H9 (cell line): ENCODE results near the gene KIRREL3. TPM values are rescaled to one million over a fixed set of nuclear protein-coding genes. Genes with fewer than 3 reads are reported as not detected.

Experiments used
- DNase-seq: peaks from one replicate; pipeline ENCODE4 v3.0.0-alpha.2; 2017
- H2AFZ ChIP-seq: one replicate; pipeline ENCODE4 v1.6.1; 2013; ENCODE audit warnings: mild to moderate bottlenecking, low read length, control low read depth, moderate library complexity
- H2AK5ac ChIP-seq: 2 replicates; pipeline ENCODE4 v1.6.1; 2013; ENCODE audit warnings: low read length, control low read depth, mixed read lengths; ENCODE audit not compliant: insufficient read length
- H2BK120ac ChIP-seq: one replicate; pipeline ENCODE4 v1.6.1; 2013; ENCODE audit warnings: low read depth, mild to moderate bottlenecking, low read length, control low read depth, inconsistent platforms; ENCODE audit not compliant: poor library complexity, severe bottlenecking
- H2BK12ac ChIP-seq: 2 replicates; pipeline ENCODE4 v1.6.1; 2013; ENCODE audit warnings: low read length, control low read depth, mixed read lengths, low read depth; ENCODE audit not compliant: insufficient read length
- H2BK15ac ChIP-seq: 2 replicates; pipeline ENCODE4 v1.6.1; 2013; ENCODE audit warnings: low read depth, low read length, control low read depth
- H2BK20ac ChIP-seq: one replicate; pipeline ENCODE4 v1.6.1; 2013; ENCODE audit warnings: low read depth, mild to moderate bottlenecking, low read length, control low read depth, inconsistent platforms; ENCODE audit not compliant: poor library complexity, severe bottlenecking
- H2BK5ac ChIP-seq: 2 replicates; pipeline ENCODE4 v1.6.1; 2013; ENCODE audit warnings: low read length, control low read depth, mixed read lengths; ENCODE audit not compliant: insufficient read length
- H3K14ac ChIP-seq: 2 replicates; pipeline ENCODE4 v1.6.1; 2013; ENCODE audit warnings: low read length, control low read depth; ENCODE audit not compliant: insufficient read depth
- H3K18ac ChIP-seq: 2 replicates; pipeline ENCODE4 v1.6.1; 2013; ENCODE audit warnings: low read depth, mild to moderate bottlenecking, mixed read lengths, low read length, control low read depth; ENCODE audit not compliant: insufficient read length
- H3K23ac ChIP-seq: 2 replicates; pipeline ENCODE4 v1.6.1; 2013; ENCODE audit warnings: low read length, control low read depth, mixed read lengths, low read depth; ENCODE audit not compliant: insufficient read length
- H3K23me2 ChIP-seq: 2 replicates; pipeline ENCODE4 v1.6.1; 2013; ENCODE audit warnings: low read depth, mild to moderate bottlenecking, mixed read lengths, low read length, control low read depth; ENCODE audit not compliant: insufficient read length, poor library complexity, severe bottlenecking
- H3K27ac ChIP-seq: 2 replicates; pipeline ENCODE4 v1.5.1; 2013; ENCODE audit warnings: low read length, control low read depth, mixed read lengths, low read depth; ENCODE audit not compliant: insufficient read length
- H3K27me3 ChIP-seq: 2 replicates; pipeline ENCODE4 v1.6.1; 2013; ENCODE audit warnings: low read length, control low read depth, inconsistent platforms; ENCODE audit not compliant: insufficient read depth
- H3K4ac ChIP-seq: 2 replicates; pipeline ENCODE4 v1.6.1; 2013; ENCODE audit warnings: low read depth, mild to moderate bottlenecking, control low read depth, inconsistent platforms, low read length, moderate library complexity
- H3K4me1 ChIP-seq: 2 replicates; pipeline ENCODE4 v1.6.1; 2013; ENCODE audit warnings: low read length, control low read depth, inconsistent platforms; ENCODE audit not compliant: insufficient read depth
- H3K4me2 ChIP-seq: 2 replicates; pipeline ENCODE4 v1.6.1; 2013; ENCODE audit warnings: low read length, control low read depth, mixed read lengths; ENCODE audit not compliant: insufficient read length, insufficient read depth
- H3K56ac ChIP-seq: 2 replicates; pipeline ENCODE4 v1.6.1; 2013; ENCODE audit warnings: low read depth, mild to moderate bottlenecking, mixed read lengths, low read length, control low read depth; ENCODE audit not compliant: insufficient read length
- H3K79me1 ChIP-seq: 2 replicates; pipeline ENCODE4 v1.6.1; 2013; ENCODE audit warnings: low read depth, mild to moderate bottlenecking, moderate library complexity, low read length, control low read depth, inconsistent platforms; ENCODE audit not compliant: insufficient read depth, poor library complexity, severe bottlenecking
- H3K79me2 ChIP-seq: 2 replicates; pipeline ENCODE4 v1.6.1; 2013; ENCODE audit warnings: low read length, control low read depth, inconsistent platforms; ENCODE audit not compliant: insufficient read depth
- H3K9ac ChIP-seq: 2 replicates; pipeline ENCODE4 v1.6.1; 2013; ENCODE audit warnings: low read length, control low read depth, mixed read lengths; ENCODE audit not compliant: insufficient read length; ENCODE audit errors: extremely low read depth
- H3K9me3 ChIP-seq: one replicate; pipeline ENCODE4 v1.6.1; 2013; ENCODE audit warnings: low read depth, low read length, inconsistent platforms; ENCODE audit not compliant: control insufficient read depth
- H3T11ph ChIP-seq: one replicate; pipeline ENCODE4 v1.6.1; 2013; ENCODE audit warnings: mild to moderate bottlenecking, low read length, control low read depth, inconsistent platforms
- H4K20me1 ChIP-seq: one replicate; pipeline ENCODE4 v1.6.1; 2013; ENCODE audit not compliant: control insufficient read depth, insufficient read length, insufficient read depth
- H4K5ac ChIP-seq: 2 replicates; pipeline ENCODE4 v1.6.1; 2013; ENCODE audit warnings: low read depth, mild to moderate bottlenecking, mixed read lengths, low read length, control low read depth; ENCODE audit not compliant: insufficient read length
- H4K8ac ChIP-seq: replicated peaks from 2 replicates; pipeline ENCODE4 v1.6.1; 2013; ENCODE audit warnings: low read length, control low read depth, mixed read lengths, low read depth; ENCODE audit not compliant: insufficient read length
- H4K91ac ChIP-seq: 2 replicates; pipeline ENCODE4 v1.6.1; 2013; ENCODE audit warnings: low read depth, mild to moderate bottlenecking, moderate library complexity, mixed read lengths, low read length, control low read depth; ENCODE audit not compliant: insufficient read length
- H3K27ac Mint-ChIP-seq, 3 experiments: 2 replicates in 2 of 3; 3 replicates in 1 of 3; pipeline ENCODE4 v1.8.0; 2020 to 2021; ENCODE audit warnings: mixed read lengths in 3 of 3, mild to moderate bottlenecking in 1 of 3, moderate library complexity in 1 of 3
- H3K27me3 Mint-ChIP-seq: 2 replicates; pipeline ENCODE4 v1.8.0; 2021; ENCODE audit warnings: low read depth, mild to moderate bottlenecking, moderate library complexity, mixed read lengths
- H3K36me3 Mint-ChIP-seq, 3 experiments: 2 replicates in 2 of 3; 3 replicates in 1 of 3; pipeline ENCODE4 v1.8.0; 2020 to 2021; ENCODE audit warnings: low read depth in 3 of 3, mixed read lengths in 3 of 3; ENCODE audit not compliant: insufficient read depth in 1 of 3
- H3K4me1 Mint-ChIP-seq, 2 experiments: 2 replicates each; pipeline ENCODE4 v1.8.0; 2020; ENCODE audit warnings: mixed read lengths in 2 of 2
- H3K4me3 Mint-ChIP-seq, 2 experiments: 2 replicates in 1 of 2; 3 replicates in 1 of 2; pipeline ENCODE4 v1.8.0; 2020 to 2021; ENCODE audit warnings: mild to moderate bottlenecking in 2 of 2, mixed read lengths in 2 of 2, moderate library complexity in 1 of 2
- H3K9me3 Mint-ChIP-seq, 2 experiments: 2 replicates in 1 of 2; 3 replicates in 1 of 2; pipeline ENCODE4 v1.8.0; 2020; ENCODE audit warnings: mild to moderate bottlenecking in 2 of 2, mixed read lengths in 2 of 2, moderate library complexity in 1 of 2
- CTCF ChIP-seq: fragments of 200-600 bp; sonication (generic); conservative IDR thresholded peaks from 3 replicates; pipeline ENCODE4 v1.8.0; 2021; ENCODE audit warnings: antibody characterized with exemption, mild to moderate bottlenecking
- WGBS: extraction: QIAGEN DNeasy Blood & Tissue Kit; methylation state at CpG from one replicate; pipeline ENCODE4 v1.1.7; 2013; ENCODE audit warnings: missing lambda C conversion rate, low lambda C conversion rate, mixed read lengths; ENCODE audit not compliant: insufficient read length; ENCODE audit errors: extremely low coverage; 5-methylcytosine and 5-hydroxymethylcytosine counted together
- total RNA-seq: library from RNA; stranded (reverse); gene quantifications from 2 replicates; pipeline ENCODE4 v1.2.1, GENCODE V29; 2021

Gene KIRREL3
- total RNA-seq, 1 experiment from 2014 or later, result 0.17 TPM

DNA sequence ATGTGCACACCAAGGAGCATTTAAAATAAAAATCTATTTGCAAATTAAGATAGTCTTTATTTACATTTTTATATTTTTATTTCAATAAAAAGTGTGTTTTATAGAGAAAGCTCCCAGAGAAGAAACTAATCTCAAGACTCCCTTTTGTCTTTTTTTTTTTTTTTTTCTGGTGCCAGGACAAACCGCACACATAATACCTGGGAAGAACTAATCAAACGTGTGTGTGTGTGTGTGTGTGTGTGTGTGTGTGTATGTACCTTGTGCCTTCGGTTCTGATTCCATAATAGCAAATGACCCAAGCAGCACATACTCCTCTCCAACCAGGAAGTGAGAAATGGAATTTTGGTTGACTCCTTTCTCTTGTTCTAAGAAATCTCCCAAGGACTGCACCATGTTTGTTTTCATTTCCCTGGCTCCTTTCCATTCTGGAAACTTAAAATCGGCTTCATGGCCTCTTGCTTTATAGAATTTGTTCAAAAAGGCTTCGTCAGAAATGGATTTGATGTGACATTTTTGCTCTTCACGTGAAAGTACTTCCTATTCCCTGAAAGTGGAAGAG is 579.8 kb downstream of the KIRREL3 start:
- Histone ChIP-seq H3K4me1 (no peaks in the 10 kb centered on the region; the same call in 1 of the 2 replicates), H3K27ac (no peak overlapping the region), H2BK12ac (no peak overlapping the region), H4K20me1 (no peaks in the 10 kb centered on the region), H3K23ac (no peak overlapping the region), H2BK15ac (no peak overlapping the region), H3K14ac (no peak overlapping the region), H3K23me2 (no peaks in the 10 kb centered on the region), H3K4ac (no peak overlapping the region), H2AFZ (no peak overlapping the region), H3K9me3 (no peaks in the 10 kb centered on the region), H3K79me2 (no peaks in the 10 kb centered on the region), H3K9ac (no peak overlapping the region), H3K56ac (no peak overlapping the region), H3K79me1 (no peaks in the 10 kb centered on the region), H2BK5ac (no peak overlapping the region), H3T11ph (no peak overlapping the region), H3K4me2 (no peak overlapping the region), H2BK20ac (no peak overlapping the region), H3K27me3 (no peaks in the 10 kb centered on the region; the same call in 1 of the 2 replicates), H2AK5ac (no peak overlapping the region), H3K18ac (no peak overlapping the region), H4K91ac (no peak overlapping the region), H2BK120ac (no peak overlapping the region), H4K8ac (no peak overlapping the region), H4K5ac (no peak overlapping the region)
- Mint-ChIP-seq H3K27me3 (peaks cover 3% of the 10 kb centered on the region), H3K9me3 (no peaks in the 10 kb centered on the region), H3K36me3 (no peaks in the 10 kb centered on the region; a peak in 2 of 7 replicates), H3K27ac (no peak overlapping the region), H3K4me3 (no peak overlapping the region), H3K4me1 (peaks cover 0 to 6% of the 10 kb centered on the region in 2 experiments; a peak in 2 of 4 replicates)
- no peak for DNase-seq
- no CpG with 5 or more reads among the region's 6 CpGs for WGBS
- TF ChIP-seq CTCF, result no peak
